Stimulated activated CD8-positive, alpha-beta memory T cell treated with anti-CD3 and anti-CD28 coated beads, Interleukin-2, amount 100 ng/mL, for 48 hours (primary cell): ENCODE results near the gene OR52E5.

ENCODE experiments used
- DNase-seq, 2 donors: peaks; one replicate each; pipeline ENCODE4 v3.0.0-alpha.2; 2020; ENCODE audit warnings: low read depth in 2 of 2

OR52E5 gene

DNA sequence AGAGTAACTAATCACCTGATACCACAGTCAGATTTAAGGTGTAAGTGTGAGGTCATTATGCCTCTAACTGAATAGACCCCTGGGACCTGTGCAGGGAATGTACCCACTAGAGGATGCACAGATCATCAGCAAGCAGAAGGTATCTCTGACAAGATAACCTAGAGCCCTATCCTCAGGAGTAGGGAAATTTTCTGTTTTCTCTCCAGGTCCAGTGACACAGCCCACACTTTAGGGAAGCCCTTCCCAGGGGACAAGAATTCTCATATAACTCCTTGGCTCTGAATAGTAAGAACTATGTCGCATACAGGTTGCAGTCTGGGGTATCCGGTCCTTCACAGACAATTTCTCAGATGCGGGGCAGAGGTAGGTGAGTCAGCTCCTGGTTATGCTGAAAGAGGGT lies at the start of gene OR52E5:
Gene OR52E5, plus strand, starts transcription at position 301 of the 400 bp plus-strand sequence. CDS start 7,569 bp downstream, outside the sequence.
- DNase-seq, result no peak

DNA sequence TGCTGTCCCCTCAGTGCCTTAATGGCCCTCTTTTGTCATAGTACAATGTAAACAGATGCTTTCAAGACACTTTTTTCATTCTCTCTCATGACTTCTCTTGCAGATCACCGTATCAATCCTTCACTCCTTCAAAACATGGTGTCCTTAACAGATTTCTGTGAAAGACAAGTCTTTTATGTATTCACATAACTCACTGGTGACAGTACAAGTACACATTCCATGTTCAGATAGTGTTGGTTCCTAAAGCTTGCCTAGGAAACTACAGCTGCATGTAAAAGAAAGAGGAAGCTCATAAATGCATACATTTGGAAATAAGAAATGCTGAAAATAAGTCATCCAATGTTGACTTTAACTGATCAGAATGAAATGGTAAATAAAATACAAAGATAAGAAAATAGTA lies 46.3 kb upstream of the OR52E5 start:
- DNase-seq, result no peak

DNA sequence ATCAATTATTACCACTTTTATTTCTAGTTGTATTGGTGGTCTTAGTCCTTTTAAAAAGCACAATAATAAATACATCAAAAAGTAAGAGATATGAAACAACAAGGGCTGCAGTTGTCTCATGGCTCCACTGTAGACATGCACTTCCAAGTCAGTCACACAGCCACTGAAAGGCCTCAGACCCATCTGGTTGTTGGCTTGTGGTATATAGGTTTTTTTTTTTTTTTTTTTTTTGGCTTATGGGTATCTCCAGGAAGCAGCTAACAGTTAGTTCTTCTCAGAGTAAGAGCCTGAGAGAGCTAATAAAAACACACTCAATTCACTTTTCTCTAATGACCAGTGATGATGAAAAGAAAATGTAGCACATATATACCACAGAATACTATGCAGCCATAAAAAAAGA lies 45.3 kb upstream of the OR52E5 start:
- DNase-seq, result no peak

DNA sequence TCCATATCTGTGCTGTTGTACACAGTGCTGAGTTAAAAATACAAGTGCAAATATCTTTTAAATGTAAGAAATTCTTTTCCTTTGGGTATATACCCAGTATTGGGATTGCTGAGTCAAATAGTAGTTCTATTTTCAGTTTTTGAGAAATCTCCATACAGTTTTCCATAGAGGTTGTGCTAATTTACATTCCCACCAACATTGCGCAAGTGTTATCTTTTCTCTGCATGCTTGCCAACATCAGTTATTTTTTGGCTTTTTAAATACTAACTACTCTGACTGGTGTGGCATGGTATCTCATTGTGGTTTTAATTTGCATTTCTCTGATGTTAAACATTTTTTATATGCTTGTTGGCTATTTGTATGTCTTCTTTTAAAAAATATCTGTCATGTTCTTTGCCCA lies 42.0 kb upstream of the OR52E5 start:
- DNase-seq, result no peak

DNA sequence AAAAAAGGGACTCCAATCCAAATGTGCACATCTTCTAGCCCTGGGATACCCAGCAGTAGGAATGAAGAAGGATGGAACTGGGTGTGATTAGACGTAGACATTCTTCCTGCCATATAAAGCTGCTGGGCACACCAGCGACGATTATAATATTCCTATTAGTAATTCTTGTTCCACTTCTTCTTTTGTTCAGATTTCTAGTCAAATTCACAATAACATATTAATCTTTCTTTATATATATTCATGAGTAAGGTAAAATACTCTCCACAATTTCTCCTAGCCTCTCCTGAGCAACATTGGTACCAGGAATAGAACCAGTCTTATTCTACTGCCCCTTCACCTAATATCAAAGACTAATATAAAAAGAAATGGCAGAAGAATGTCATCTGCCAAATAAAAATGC lies 35.4 kb upstream of the OR52E5 start, which contains the start of gene OR52E8:
Gene OR52E8, minus strand, starts transcription at position 101 of the 400 bp plus-strand sequence. Its CDS starts 0 bp downstream, at position 101.
- DNase-seq, result no peak

DNA sequence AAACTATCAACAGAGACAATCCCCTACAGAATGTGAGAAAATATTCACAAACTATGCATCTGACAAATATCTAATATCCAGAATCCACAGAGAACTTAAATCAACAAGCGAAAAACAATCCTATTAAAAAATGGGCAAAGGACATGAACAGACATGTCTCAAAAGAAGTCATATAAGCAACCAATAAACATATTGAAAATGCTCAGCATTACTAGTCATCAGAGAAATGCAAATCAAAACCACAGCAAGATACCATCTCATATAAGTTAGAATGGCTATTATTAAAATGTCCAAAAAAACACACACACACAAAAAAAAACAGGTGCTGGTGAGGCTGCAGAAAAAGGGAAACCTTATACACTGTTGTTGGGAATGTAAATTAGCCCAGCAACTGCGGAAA lies 27.2 kb upstream of the OR52E5 start:
- no peak for DNase-seq

DNA sequence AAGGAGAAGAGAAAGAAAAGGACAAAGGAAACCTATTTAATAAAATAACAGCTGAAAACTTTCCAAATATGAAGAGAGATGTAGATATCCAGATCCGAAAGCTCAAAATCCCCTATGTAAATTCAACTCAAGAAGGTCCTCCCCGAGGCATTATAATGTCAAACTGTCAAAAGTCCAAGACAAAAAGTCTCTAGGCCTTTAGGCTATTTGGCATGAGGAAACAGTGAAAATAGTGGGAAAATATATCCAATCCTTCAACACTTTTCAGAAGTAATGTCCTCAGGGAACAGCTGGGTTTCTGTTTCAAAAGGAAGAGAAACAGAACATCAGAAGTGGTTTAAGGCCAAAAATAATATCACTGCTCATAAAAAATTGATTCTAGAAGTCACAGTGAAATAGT lies 14.4 kb upstream of the OR52E5 start:
- DNase-seq, result no peak

DNA sequence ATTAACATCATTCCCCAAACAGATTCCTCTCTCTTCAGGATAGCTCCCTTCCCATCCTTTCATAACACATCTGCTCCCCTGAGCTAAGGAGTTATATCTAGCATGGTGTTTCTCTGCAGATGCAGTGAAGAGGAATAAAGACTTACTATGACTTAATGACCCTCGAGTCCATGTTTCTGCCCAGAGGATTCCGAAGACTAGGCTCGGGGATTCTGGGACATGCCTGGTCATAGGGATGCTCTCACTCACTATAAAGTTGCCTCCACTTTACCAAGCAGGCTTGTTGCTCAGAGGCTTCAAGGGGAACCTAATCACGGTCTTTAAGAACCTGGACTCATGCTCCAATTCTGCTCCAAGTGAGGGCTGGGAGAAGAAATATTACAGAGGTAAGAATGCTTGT lies 12.7 kb upstream of the OR52E5 start, which contains the start of gene OR52E4:
Gene OR52E4, plus strand, starts transcription at position 301 of the 400 bp plus-strand sequence. CDS start 3,664 bp downstream, outside the sequence.
- no peak for DNase-seq

DNA sequence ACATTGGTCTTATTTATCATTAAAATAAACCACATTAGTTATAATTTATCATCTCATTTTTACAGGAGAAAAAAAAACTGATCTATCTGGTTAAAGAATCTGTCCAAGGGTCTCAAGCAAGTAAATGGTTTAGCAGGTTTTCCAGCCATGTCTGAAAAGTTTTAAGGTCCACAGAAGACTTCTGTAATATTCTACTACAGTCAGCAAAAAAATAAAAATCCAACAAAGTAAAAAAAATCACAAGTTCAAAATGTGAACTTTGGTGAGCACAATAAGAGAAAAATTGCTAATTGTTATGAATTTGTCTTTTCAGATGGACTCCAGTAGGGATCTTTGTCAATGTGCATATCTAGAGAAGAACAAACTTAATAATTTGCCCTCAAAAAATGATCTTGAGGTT lies 11.3 kb upstream of the OR52E5 start:
- no peak for DNase-seq

DNA sequence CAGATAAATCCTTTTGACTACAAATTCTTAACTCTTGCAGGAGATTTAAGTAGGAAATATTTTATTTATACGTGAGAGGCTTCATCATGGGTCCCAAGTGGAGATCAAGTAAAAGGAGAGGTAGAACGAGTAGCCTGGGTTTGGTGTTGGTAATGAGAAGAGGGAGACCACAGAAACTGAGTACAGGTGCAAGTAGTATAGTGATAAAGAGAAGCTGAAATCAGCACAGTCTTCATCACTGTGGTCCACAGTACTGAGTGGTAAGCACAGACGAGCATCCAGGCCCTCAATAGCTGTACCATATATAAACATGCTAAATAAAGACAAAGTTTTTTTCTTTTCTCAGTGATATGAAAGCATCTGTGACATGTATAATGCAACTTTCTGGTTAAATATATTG lies 5.8 kb upstream of the OR52E5 start:
- no peak for DNase-seq

DNA sequence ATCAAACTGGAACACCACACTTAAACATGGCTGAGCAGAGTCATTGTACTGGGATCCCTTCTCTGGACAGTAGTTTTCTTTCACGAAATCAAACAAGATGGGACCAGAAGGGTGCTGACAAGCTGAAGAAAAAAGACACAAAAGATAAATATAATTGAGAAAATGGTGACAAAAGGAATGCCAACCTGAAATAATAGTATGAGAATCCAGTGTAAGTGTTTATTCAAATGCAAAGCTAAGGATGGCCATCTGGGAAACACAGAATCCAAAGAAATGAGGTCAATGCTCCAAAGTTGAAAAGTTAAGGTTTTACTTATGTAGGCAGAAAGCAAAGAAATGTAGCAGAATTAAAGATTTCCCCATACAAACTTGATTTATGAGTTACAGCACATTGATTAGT lies 5.3 kb upstream of the OR52E5 start:
- no peak for DNase-seq

DNA sequence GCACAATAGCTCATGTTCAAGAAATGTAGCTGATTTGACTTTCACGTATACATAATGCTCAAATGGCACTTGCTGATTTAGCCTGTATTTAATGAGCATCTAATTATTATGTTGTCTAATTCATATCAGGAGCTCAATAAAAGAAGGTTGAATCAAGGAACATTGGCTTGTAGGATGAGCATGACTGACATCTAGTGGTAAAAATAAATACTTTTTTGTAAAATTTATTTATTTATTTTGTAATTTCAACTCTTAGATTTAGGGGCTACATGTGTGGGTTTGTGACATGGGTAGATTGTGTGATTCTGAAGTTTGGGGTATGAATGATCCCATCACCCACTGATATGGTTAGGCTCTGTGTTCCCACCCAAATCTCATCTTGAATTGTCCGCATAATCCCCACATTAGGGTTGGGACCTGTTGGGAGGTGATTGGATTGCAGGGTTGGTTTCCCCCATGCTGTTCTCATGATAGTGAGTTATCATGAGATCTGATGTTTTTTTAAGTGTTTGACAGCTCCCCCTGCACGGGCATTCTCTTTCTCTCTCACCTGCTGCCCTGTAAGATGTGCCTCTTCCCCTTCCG lies 1.7 kb upstream of the OR52E5 start:
- no peak for DNase-seq

DNA sequence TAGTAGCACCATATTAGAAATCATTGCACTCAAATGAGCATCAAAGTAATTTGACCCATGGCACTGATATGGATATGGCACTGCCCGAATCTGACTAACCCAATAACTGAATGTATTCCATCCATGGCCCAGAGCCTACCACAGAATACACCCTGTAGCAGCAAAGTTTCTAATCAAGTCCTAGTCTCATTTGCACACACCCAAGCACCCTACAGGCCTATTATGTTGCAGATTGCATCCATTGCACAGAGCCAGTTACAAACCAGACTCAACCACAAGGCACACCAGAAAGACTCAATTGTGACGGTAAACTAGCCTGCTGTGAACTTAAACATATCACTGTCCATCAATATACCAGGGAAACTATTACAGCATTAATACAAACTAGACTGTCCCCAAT lies 6.5 kb downstream of the OR52E5 start:
- DNase-seq, result no peak

DNA sequence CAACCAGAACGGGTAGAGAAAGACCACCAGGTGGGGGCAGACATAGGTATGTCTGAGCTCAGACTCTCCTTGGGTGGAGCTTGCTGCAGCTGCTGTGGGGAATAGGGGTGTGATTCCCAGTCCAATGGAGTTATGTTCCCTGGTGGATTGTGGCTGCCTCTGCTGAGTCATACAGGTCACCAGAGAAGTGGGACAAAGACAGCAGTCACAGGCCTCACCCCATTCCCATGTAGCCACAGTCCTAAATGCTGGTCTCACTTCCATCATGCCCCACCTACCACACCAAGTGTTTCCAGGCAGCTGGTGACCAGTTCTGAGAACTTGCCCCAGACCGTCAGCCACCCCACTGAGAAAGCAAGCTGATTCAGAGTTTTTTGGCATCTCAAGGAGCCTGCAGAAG lies 17.5 kb downstream of the OR52E5 start:
- DNase-seq, result no peak

DNA sequence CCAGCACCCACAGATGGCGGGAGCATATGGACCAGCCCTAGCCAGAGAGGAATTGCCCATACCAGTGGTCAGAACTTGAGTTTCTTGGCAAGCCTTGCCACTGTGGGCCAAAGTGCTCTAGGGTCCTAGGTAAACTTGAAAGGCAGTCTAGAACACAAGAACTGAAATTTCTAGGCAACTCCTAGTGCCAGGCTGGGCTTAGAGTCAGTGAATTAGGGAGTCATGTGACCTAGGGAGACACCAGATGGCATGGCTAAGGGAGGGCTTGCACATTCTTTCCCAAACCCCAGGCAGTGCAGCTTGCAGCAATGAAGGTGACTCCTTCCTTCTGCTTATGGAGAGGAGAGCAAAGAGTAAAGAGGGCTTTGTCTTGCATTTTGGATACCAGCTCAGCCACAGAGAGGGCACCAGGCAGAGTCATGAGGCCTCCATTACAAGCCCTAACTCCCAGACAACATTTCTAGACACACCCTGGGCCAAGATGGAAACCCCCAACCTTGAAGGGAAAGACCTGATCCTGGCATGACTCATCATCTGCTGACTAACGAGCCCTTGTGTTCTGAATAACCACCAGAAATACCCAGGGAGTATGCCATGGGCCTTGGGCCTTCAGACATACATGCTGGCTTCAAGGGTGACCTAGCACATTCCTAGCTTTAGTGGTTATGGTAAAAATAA lies 29.9 kb downstream of the OR52E5 start:
- peak in 1 of 2 donors; percentile 1 for DNase-seq

DNA sequence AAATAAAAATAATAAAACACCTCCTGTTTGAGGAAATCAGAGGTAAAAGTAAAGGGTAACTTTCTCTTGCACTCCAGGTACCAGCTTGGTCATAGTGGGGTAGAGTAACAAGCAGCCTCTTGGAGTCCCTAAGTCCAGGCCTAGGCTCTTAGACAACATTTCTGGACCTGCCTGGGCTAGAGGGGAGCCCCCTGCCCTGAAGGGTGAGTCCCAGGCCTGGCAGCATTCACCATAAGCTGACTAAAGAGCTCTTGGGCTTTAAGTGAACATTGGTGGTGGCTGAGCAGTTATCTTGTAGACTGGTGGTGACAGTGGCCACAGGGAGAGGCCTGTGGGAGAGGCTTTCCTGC lies 30.4 kb downstream of the OR52E5 start:
- no peak for DNase-seq

DNA sequence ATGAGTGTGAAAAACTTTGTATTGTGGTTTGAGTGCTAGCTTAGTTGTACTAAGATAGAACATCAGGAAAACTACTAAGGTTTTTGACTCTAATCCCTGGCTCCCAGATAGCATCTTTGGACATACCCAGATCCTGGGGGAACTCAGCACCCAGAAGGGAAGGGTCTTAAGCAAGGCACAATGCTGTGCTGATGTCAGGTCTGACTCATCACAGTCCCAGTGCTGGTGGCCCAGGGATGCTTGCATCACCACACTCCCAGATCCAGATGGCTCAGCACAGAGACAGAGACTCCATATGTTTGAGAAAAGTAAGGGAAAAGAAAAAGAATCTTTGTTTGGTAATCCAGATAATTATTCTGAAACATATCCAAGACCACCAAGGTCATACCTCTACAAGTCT lies 30.8 kb downstream of the OR52E5 start:
- no peak for DNase-seq

DNA sequence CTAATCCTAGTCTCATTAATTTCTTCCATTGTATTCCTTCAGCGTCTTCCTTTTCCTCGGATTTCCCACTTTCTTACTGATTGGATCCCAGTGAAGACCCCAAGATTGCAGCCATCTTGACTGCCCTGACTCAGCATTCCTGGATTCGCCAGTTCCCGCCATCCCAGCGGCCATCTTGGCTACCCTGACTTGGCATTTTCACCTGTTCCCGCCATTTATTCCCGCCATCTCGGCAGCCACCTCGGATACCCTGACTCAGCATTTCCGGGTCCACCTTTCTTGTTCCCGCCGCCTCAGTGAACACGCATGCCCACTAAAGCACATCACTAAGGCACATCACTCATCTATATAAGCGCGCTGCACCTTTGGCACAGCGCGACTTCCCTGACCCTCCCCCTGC lies 35.3 kb downstream of the OR52E5 start:
- no peak for DNase-seq

DNA sequence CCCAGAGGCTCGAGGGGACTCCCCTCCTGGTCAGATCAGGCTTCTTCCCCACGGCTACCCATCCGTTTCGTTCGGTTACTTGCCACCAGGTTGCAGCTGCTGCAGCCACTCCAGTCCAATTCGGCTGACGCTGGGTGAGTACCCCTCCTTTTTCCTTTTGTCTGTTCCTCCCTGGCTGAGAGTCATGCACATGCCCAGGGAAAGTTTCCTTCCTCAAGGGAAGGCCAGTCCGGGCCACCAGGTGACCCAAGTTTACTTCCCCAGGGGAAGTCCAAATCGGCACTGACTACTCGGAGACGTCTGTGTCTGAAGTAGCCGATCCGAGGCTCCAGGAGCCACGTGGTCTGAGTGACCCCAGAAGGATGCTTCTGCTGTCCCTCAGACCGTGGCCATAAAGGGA lies 35.8 kb downstream of the OR52E5 start:
- no peak for DNase-seq

DNA sequence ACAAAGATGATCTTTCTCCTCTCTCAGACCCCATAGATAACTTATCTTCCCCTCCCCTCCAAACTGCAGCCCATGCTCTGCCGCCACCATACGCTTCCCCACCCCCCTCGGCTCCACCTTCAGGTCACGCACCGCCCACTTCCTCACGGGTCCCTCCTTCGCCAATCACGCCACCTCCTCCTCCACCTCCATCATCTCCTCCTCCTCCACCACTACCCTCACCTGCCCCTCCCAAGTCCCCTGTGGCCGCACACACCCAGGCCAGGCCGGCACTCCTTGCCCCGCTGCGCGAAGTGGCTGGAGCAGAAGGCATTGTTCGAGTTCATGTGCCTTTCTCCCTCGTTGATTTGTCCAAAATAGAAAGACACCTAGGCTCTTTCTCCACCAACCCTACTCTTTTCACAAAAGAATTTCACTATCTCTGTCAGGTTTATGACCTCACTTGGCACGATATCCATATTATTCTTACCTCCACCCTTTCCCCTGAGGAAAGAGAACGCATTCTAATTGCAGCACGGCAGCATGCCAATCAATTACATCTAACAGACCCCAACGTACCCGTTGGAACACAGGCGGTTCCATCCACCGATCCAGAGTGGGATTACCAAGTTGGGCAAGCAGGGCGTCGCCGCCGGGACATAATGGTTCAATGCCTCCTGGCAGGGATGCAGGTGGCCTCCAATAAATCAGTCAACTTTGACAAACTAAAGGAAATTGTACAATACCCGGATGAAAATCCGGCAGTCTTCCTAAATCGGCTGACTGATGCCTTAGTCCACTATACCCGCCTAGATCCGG lies 36.8 kb downstream of the OR52E5 start:
- no peak for DNase-seq

DNA sequence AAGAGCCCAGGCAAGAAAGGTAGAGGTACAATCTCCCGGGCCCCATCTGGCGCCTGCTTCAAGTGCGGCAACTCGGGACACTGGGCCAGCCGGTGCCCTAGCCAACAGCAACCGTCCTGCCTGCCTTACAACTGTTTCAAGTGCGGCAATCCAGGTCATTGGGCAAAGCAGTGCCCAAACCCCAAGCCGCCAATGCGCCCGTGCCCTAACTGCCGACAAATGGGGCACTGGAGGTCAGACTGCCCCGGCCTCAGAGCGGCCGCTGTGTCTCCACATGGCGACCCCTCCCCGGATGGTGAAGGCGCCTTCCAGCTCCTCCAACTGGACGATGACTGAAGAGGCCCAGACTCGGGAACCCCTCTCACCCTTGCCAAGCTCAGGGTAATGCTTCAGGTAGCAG lies 37.6 kb downstream of the OR52E5 start:
- no peak for DNase-seq

DNA sequence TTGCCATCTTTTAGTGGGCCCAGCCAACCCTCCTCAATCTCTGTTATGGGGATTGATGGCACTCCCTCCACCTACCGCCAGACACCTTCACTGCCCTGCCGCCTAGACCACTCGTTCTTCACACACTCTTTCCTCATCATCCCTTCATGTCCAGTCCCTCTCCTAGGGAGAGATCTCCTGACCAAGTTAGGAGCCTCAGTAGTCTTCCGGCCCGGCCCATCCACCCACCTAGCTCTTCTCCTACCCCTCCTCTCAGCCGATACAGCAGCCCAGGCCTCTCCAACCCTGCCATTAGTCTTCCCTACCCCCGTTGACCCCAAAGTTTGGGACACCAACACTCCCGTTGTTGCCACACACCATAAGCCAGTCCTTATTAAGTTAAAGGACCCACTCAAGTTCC lies 38.1 kb downstream of the OR52E5 start:
- no peak for DNase-seq

DNA sequence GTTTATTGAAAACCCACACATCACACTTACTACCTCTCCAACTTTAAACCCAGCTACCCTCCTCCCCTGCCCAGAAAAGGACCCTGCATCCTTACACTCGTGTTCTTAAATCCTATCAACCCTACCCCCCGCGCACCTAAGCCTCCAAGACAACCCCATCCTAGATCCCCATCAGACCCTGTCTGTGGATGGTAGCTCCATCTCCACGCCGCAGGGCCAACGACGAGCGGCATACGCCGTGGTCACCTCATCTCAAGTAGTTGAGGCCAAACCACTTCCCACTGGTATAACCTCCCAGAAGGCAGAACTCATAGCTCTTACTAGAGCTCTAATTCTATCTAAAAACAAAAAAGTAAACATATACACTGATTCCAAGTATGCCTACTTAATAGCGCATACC lies 39.7 kb downstream of the OR52E5 start:
- DNase-seq, result no peak
